GM19351 (cell line): Measurements from ENCODE around the gene TBC1D20.

Experiments used
- ATAC-seq: cut with Tn5 transposase; IDR thresholded peaks from one replicate; pipeline ENCODE4 v1.9.1; 2021; ENCODE audit warnings: mild to moderate bottlenecking, moderate library complexity; ENCODE audit not compliant: unreplicated experiment

TBC1D20 gene

GRCh38 chr20:420721-421574 is 41.4 kb downstream of the TBC1D20 start:
- no peak for ATAC-seq

- no peak for ATAC-seq
These were observed 42.1 kb downstream of the TBC1D20 start for GRCh38 chr20:420166-420620.

GRCh38 chr20:419556-420165 is 42.7 kb downstream of the TBC1D20 start:
- peak; percentile 75 for ATAC-seq

- no peak for ATAC-seq
These were observed 43.4 kb downstream of the TBC1D20 start for GRCh38 chr20:418858-419365.

- ATAC-seq: no peak
These were observed 44.5 kb downstream of the TBC1D20 start for GRCh38 chr20:417801-418342.

GRCh38 chr20:416950-417800 is 45.2 kb downstream of the TBC1D20 start:
- no peak for ATAC-seq

GRCh38 chr20:415820-416322 is 46.5 kb downstream of the TBC1D20 start:
- no peak for ATAC-seq

- ATAC-seq: no peak
These were observed 48.2 kb downstream of the TBC1D20 start for GRCh38 chr20:414161-414560.

- no peak for ATAC-seq
These were observed 50.3 kb downstream of the TBC1D20 start for GRCh38 chr20:412081-412480.

- ATAC-seq: no peak
These were observed 52.4 kb downstream of the TBC1D20 start for GRCh38 chr20:409697-410559.

GRCh38 chr20:408843-409696 is 53.3 kb downstream of the TBC1D20 start:
- ATAC-seq: peak; percentile 19

- ATAC-seq: peak; percentile 71
These were observed 54.1 kb downstream of the TBC1D20 start, which contains the start of gene RBCK1 for GRCh38 chr20:407953-408842. RBCK1 (plus strand) TSS chr20:408299; CDS start chr20:408758, 459 bp downstream.

- peak; percentile 69 for ATAC-seq
These were observed 55.0 kb downstream of the TBC1D20 start for GRCh38 chr20:407133-407952.

- ATAC-seq: no peak
These were observed 55.9 kb downstream of the TBC1D20 start for GRCh38 chr20:406200-407132.

GRCh38 chr20:404088-404487 is 58.2 kb downstream of the TBC1D20 start:
- ATAC-seq: no peak

- no peak for ATAC-seq
These were observed 58.8 kb downstream of the TBC1D20 start for GRCh38 chr20:403582-403957.
